IMR-90 (cell line): ENCODE data around the gene CDK6.

Experiments
- BHLHE40 ChIP-seq: fragments of 150-350 bp; IDR thresholded peaks from 2 replicates; pipeline ENCODE4 v1.6.1; 2016; ENCODE audit warnings: mild to moderate bottlenecking, low read depth, low read length
- CEBPB ChIP-seq: IDR thresholded peaks from 2 replicates; pipeline ENCODE4 v1.6.1; 2012; ENCODE audit warnings: low read depth, low read length, improper control_type of control experiment
- MAFK ChIP-seq: IDR thresholded peaks from 2 replicates; pipeline ENCODE4 v1.6.1; 2012; ENCODE audit warnings: low read depth, low read length, improper control_type of control experiment
- MAZ ChIP-seq: IDR thresholded peaks from 2 replicates; pipeline ENCODE4 v1.6.1; 2012; ENCODE audit warnings: low read depth, mild to moderate bottlenecking, low read length, improper control_type of control experiment, moderate library complexity, borderline replicate concordance
- MXI1 ChIP-seq: IDR thresholded peaks from 2 replicates; pipeline ENCODE4 v1.6.1; 2012; ENCODE audit warnings: low read depth, mild to moderate bottlenecking, low read length, moderate library complexity, borderline replicate concordance
- NFE2L2 ChIP-seq: fragments of 150-350 bp; IDR thresholded peaks from 2 replicates; pipeline ENCODE4 v1.6.1; 2016; ENCODE audit warnings: low read depth, mild to moderate bottlenecking, low read length
- POLR2A ChIP-seq: IDR thresholded peaks from 2 replicates; pipeline ENCODE4 v1.6.1; 2012; ENCODE audit warnings: mild to moderate bottlenecking, low read depth, low read length
- RAD21 ChIP-seq: IDR thresholded peaks from 2 replicates; pipeline ENCODE4 v1.6.1; 2012; ENCODE audit warnings: low read length, improper control_type of control experiment
- RCOR1 ChIP-seq: IDR thresholded peaks from 2 replicates; pipeline ENCODE4 v1.6.1; 2012; ENCODE audit warnings: mild to moderate bottlenecking, low read length, improper control_type of control experiment; ENCODE audit not compliant: insufficient replicate concordance
- RFX5 ChIP-seq: IDR thresholded peaks from 2 replicates; pipeline ENCODE4 v1.8.0; 2012; ENCODE audit warnings: low read depth, mild to moderate bottlenecking, low read length, moderate library complexity
- SMC3 ChIP-seq: fragments of 150-350 bp; IDR thresholded peaks from 2 replicates; pipeline ENCODE4 v1.6.1; 2016; ENCODE audit warnings: low read depth, mild to moderate bottlenecking, antibody characterized with exemption, low read length, moderate library complexity
- TF ChIP-seq, protein P1 (sequence below): conservative IDR thresholded peaks from 2 replicates; pipeline ENCODE4 v1.5.1; 2012; ENCODE audit warnings: mild to moderate bottlenecking, low read depth, low read length, improper control_type of control experiment
- TF ChIP-seq, protein P2 (sequence below): fragments of 150-350 bp; IDR thresholded peaks from 2 replicates; pipeline ENCODE4 v1.6.1; 2016; ENCODE audit warnings: low read depth, mild to moderate bottlenecking, low read length, moderate library complexity, borderline replicate concordance
- TF ChIP-seq, protein P3 (sequence below): fragments of 150-350 bp; IDR thresholded peaks from 2 replicates; pipeline ENCODE4 v1.6.1; 2017; ENCODE audit warnings: mild to moderate bottlenecking, antibody characterized with exemption, low read length, low read depth

DNA sequence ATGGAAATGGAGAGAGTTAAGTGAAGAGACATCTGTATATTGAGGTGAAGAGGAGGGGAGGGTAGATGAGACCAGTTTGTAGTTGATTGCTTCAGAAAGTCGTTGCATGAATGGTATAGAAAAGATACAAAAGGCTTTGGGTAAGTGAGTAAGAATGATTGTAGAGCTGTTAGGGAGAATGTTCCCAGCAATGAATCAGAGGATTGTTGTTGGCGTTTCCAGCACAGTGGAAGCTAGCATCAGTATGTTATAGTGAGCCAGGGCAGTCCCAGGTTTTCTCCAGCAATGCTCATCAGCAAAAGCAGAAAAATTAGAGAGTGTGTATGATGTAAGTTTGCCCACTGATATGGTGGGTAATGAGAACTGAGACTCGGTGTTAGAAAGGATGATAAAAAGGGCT, 15.4 kb upstream of the CDK6 start:
- TF ChIP-seq RCOR1 (no peak), POLR2A (no peak), BHLHE40 (no peak), MAZ (no peak), RAD21 (no peak), MAFK (no peak), NFE2L2 (no peak), RFX5 (no peak), MXI1 (no peak), SMC3 (no peak), CEBPB (no peak)
- TF ChIP-seq, protein P1, sequence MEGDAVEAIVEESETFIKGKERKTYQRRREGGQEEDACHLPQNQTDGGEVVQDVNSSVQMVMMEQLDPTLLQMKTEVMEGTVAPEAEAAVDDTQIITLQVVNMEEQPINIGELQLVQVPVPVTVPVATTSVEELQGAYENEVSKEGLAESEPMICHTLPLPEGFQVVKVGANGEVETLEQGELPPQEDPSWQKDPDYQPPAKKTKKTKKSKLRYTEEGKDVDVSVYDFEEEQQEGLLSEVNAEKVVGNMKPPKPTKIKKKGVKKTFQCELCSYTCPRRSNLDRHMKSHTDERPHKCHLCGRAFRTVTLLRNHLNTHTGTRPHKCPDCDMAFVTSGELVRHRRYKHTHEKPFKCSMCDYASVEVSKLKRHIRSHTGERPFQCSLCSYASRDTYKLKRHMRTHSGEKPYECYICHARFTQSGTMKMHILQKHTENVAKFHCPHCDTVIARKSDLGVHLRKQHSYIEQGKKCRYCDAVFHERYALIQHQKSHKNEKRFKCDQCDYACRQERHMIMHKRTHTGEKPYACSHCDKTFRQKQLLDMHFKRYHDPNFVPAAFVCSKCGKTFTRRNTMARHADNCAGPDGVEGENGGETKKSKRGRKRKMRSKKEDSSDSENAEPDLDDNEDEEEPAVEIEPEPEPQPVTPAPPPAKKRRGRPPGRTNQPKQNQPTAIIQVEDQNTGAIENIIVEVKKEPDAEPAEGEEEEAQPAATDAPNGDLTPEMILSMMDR = no peak
- TF ChIP-seq, protein P2, sequence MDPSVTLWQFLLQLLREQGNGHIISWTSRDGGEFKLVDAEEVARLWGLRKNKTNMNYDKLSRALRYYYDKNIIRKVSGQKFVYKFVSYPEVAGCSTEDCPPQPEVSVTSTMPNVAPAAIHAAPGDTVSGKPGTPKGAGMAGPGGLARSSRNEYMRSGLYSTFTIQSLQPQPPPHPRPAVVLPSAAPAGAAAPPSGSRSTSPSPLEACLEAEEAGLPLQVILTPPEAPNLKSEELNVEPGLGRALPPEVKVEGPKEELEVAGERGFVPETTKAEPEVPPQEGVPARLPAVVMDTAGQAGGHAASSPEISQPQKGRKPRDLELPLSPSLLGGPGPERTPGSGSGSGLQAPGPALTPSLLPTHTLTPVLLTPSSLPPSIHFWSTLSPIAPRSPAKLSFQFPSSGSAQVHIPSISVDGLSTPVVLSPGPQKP = no peak
- TF ChIP-seq, protein P3, sequence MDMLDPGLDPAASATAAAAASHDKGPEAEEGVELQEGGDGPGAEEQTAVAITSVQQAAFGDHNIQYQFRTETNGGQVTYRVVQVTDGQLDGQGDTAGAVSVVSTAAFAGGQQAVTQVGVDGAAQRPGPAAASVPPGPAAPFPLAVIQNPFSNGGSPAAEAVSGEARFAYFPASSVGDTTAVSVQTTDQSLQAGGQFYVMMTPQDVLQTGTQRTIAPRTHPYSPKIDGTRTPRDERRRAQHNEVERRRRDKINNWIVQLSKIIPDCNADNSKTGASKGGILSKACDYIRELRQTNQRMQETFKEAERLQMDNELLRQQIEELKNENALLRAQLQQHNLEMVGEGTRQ = no peak
